H1 (cell line): Measurements from ENCODE around the gene ASF1A. TPM values are rescaled to one million over a fixed set of nuclear protein-coding genes. Genes with fewer than 3 reads are reported as not detected.

Experiments used
- NANOG ChIP-seq: IDR thresholded peaks from 2 replicates; pipeline ENCODE4 v1.6.1; 2011; ENCODE audit warnings: low read length, low read depth, mild to moderate bottlenecking, inconsistent platforms; ENCODE audit not compliant: insufficient read depth, poor library complexity, severe bottlenecking
- polyA plus RNA-seq, 7 experiments: library from polyadenylated mRNA; depleted of rRNA in 3 of 7; stranded (reverse) in 5 of 7; unstranded in 2 of 7; fragments of >200 nt in 5 of 7; fragments of 200-250 nt in 2 of 7; gene quantifications; 1 replicate in 5 of 7; 2 replicates in 1 of 7; 4 replicates in 1 of 7; pipeline versions ENCODE4 v1.2.1 to v1.2.3, GENCODE V29; 2011 to 2013; ENCODE audit warnings: missing spikeins in 2 of 7, mixed read lengths in 2 of 7
- total RNA-seq: library from RNA; stranded (reverse); fragmentation: NEBNext Ultra II Directional; extraction: Animal tissue kit (Norgen Biotek cat#: 25700); gene quantifications from 2 replicates; pipeline ENCODE4 v1.2.1, GENCODE V29; 2021

Gene ASF1A
- total and polyA plus RNA-seq, 2 of the 8 experiments (the other 6 are each of a cell fraction or from before 2014, with no cell fraction given): 11.4 to 50.2 TPM

DNA sequence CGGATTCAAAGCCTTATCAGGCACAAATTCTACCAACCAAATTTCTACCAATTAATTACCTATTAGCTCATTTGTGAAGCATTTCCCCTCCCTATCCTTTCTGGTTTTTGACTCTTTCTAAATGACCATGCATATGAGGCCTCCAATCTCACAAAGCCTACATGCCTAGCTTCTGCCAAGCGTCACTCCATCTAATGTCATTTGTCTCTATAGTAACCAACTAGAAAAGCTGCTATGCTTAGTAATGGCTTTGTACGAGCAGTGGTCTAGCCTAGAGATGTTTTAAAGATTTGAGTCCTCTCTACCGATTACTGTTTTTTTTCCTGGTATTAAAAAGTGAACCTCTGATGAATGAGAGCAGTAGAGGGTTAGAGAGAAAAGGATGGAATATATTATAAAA is 4.8 kb upstream of the ASF1A start (continued):
- no peak for TF ChIP-seq NANOG
